NCI-H345 treated with DMSO at 0.1 percent for 48 hours (cell line): ENCODE measurements around the gene ELFN2.
"Not testable (repeated sequence)": the region's sequence is repeated elsewhere in the genome, so short reads cannot be mapped to it uniquely, and the experiment has no call there.

Experiments
- DNase-seq: peaks from one replicate; lab custom pipeline; 2025; ENCODE audit not compliant: unreplicated experiment; lab: John Stamatoyannopoulos, UW

ELFN2 gene

GRCh38 chr22:37427135-37427710 is at the start of gene ELFN2:
TSS of gene ELFN2 (minus strand) at chr22:37427479. CDS start at chr22:37375534, 51,945 bp downstream.
- DNase-seq = no peak

- DNase-seq = no peak
These were observed 49.4 kb upstream of the ELFN2 start for GRCh38 chr22:37476389-37477329.

- no peak for DNase-seq
These were observed 47.3 kb upstream of the ELFN2 start for GRCh38 chr22:37474447-37475090.

- DNase-seq = no peak
These were observed 46.2 kb upstream of the ELFN2 start for GRCh38 chr22:37473437-37473946.

GRCh38 chr22:37472418-37473006 is 45.2 kb upstream of the ELFN2 start:
- DNase-seq = no peak

- DNase-seq = no peak
These were observed 44.6 kb upstream of the ELFN2 start for GRCh38 chr22:37471727-37472417.

DNA sequence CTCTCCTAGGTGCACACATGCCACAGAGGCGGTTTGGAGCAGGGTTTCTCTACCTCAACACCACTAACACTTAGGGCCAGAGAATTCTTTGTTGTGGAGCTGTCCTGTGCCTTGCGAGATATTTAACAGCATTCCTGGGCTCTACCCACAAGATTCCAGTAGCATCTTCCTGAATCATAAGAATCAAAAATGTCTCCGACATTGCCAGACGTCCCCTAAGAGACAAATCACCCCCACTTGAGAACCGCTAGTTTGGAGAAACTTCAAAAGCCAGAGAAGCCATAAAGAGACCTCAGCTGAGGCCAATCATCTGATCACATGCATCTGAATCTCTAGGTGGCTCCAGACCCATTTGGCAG is 42.8 kb upstream of the ELFN2 start:
- DNase-seq = no peak

- no peak for DNase-seq
These were observed 42.3 kb upstream of the ELFN2 start for GRCh38 chr22:37469416-37470086.

DNA sequence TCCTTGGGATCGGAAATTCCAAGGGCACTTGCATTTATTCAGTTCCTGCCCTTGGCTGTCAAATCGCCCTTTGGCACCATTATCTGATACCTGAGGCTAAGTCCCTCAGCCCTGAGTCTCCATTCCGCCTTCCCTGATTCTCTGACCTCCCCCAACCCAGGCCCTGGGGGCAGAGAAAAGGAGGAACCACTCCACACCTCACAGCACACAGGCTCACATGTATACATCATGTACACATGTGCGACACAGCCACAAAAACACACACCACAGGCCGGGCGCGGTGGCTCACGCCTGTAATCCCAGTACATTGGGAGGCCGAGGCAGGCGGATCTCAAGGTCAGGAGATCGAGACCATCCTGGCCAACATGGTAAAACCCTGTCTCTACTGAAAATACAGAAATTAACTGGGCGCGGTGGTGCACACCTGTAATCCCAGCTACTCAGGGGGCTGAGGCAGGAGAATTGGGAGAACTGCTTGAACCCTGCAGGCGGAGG is 41.0 kb upstream of the ELFN2 start:
- DNase-seq = not testable (repeated sequence)

GRCh38 chr22:37467391-37467955 is 40.2 kb upstream of the ELFN2 start:
- DNase-seq = no peak

- no peak for DNase-seq
These were observed 36.9 kb upstream of the ELFN2 start for GRCh38 chr22:37464181-37464580.

GRCh38 chr22:37462983-37463382 is 35.7 kb upstream of the ELFN2 start:
- DNase-seq = no peak

GRCh38 chr22:37462436-37462835 is 35.2 kb upstream of the ELFN2 start:
- peak; percentile 47 for DNase-seq

- DNase-seq = peak; percentile 50
These were observed 34.7 kb upstream of the ELFN2 start for GRCh38 chr22:37461961-37462360.

DNA sequence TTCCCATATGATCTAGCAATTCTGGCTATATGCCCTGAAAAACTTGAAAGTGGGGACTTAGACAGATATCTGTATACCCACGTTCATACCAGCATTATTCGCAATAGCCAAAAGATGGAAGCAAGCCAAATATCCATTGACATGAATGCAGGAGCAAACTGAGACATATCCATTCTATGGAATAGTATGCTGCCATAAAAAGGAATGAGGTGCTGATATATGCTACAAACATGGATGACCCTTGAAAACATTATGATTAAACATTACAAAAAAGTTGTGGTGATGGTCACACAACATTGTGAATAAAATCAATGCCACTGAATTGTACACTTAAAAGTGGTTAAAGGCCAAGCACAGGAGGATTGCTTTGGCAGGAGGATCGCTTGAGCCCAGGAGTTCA is 33.4 kb upstream of the ELFN2 start:
- DNase-seq = no peak

- DNase-seq = peak; percentile 71
These were observed 31.9 kb upstream of the ELFN2 start for GRCh38 chr22:37459206-37459605.

GRCh38 chr22:37457093-37457893 is 30.0 kb upstream of the ELFN2 start:
- DNase-seq = peak; percentile 37

- no peak for DNase-seq
These were observed 29.1 kb upstream of the ELFN2 start for GRCh38 chr22:37456346-37456745.

- DNase-seq = no peak
These were observed 28.6 kb upstream of the ELFN2 start for GRCh38 chr22:37455896-37456295.
